Pons (tissue), 1 donor: ENCODE measurements around the gene KCNIP3.
"Not testable (repeated sequence)": the region's sequence is repeated elsewhere in the genome, so short reads cannot be mapped to it uniquely, and the experiment has no call there.

ENCODE experiments used
- DNase-seq: peaks from one replicate; pipeline ENCODE4 v3.0.0-alpha.2; 2016; ENCODE audit warnings: low spot score

Gene KCNIP3

GRCh38 chr2:95362486-95362885, 65.3 kb downstream of the KCNIP3 start:
- DNase-seq = no peak

GRCh38 chr2:95366514-95366913, 69.4 kb downstream of the KCNIP3 start:
- DNase-seq = no peak

DNA sequence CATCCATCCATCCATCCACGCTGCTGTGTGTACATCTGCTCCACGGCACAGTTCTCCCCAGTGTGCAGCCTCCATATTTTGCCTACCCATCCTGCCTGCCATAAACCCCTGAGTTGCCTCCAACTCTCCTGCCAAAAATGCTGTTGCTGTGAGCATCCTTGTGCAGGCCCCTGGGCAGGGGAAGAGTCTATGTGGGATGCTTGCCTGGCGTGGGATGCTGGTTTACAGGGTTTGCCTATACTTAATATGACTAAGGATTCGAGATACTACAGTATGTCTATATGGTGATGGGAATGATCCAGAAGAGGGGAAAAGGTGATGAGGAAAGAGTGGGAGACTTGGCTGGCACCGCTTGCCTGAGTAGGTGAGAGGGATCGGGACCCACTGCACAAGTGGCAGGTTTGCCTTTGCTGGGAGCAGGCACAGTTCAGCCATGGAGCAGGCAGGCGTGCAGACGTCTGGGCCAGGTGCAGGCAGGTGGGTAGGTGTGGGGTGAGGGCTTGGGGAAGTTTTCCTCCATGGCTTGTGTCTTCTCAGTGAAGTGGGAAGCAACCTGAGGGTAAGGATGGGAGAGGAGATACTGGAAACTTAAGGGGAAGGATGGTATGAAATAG, 75.2 kb downstream of the KCNIP3 start:
- DNase-seq = no peak

GRCh38 chr2:95372845-95373244, 75.7 kb downstream of the KCNIP3 start:
- no peak for DNase-seq

GRCh38 chr2:95374029-95374428, 76.9 kb downstream of the KCNIP3 start:
- no peak for DNase-seq

DNA sequence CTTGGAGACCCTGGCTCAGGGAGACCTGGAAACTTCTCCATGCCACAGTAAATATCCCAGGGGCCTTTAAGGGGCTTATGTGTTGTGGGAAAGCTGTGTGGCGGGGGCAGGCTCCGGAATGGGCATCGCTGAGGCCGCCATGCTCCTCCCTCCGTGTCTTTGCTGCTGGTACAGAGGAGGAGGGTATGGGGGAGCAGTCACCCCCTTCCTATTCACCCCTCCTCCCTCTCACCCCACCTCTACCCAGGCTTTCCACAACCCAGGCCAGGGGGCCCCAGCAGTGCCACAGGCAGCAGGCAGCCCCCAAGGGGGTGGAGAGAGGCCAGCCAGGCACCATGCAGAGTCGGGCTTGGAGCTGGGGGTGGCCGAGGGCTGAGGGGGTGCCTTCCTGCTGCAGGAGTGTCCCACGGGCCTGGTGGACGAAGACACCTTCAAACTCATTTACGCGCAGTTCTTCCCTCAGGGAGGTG, 77.3 kb downstream of the KCNIP3 start:
- DNase-seq = no peak

GRCh38 chr2:95374921-95375471, 77.8 kb downstream of the KCNIP3 start:
- DNase-seq = no peak

GRCh38 chr2:95375532-95376150, 78.5 kb downstream of the KCNIP3 start:
- no peak for DNase-seq

DNA sequence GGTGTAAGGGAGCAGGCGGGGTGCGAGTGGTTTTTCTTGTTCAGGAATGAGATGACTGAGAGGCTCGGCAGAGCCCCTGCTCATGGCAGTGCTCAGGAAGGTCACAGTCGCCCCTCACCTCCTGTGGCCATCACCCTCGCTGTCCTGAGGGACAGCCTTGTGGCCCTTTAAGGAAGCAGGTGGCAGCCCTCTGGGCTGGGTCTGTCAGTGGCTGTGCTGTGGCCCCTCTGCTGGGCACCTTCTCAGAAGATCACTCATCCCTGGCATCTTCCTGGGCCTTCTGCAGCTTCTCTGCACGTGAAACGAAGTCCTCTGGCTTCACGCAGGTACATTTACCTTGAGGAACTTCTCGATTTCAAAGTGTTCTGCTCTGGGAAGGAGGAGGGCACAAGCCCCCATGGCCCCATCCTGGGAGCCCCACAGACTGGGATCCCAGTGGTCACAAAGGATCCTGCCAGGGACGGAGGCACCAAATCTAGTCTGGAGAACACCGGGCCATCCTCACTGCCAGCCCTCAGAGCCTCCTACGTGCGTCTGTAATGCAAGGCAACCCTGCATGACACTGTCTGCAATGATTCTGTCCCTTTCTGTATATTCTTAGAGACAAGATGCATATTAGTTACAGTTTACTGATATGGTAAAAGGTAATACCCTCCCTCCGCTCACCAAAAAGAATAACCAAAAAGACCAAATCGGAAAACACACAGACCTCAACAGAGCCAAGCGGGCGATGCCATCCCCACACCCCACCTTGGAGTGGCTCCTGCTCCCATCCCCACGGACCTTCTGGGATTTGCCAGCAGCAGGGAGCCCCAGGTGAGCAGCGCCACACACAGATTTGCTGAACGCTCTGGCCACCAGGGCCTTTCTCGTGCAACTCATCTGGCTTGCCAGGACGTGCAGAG, 79.4 kb downstream of the KCNIP3 start:
- no peak for DNase-seq

DNA sequence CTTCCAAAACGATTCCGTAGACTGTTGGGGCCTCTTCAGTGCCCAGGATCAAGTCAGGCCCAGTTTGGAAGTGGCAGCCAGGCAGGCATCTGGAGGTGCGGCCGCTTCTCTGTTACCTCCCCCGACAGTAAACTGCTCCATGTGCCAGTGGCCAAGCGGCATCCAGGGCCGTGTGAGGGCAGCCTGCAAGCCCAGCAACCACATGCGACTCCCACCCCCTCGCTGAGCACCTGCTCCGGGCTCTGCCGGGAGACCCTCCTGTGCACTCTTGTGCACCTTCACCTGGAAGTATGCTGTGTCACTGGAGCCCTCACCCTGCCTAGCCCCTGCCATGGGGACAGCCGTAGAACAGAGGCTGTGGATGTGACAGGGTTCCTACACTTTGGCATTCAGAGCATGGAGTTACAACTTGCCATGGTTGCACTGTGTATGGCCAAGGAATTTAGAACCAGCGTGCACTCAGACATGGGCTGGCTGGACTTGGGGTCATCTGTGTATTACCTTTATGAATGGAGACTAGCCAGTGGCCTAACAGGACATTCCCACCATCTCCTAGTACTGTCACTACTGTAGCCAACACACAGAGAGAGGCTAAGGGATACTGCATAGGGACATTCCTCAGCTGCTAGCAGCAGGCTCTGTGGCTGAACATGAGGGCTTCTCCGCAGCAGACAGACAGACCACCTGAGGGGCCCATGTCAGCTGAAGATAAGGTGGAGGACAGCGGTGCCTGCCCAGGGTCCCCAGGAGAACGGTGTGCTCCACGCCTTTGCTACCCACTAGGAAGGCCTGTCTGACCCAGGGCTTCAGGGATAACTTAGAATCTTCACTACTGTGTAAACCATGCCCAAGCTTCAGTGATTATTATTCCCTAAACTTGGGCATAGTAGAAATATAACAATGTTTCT, 80.3 kb downstream of the KCNIP3 start:
- DNase-seq = no peak

- not testable (repeated sequence) for DNase-seq
These were observed 81.1 kb downstream of the KCNIP3 start for GRCh38 chr2:95378281-95378680.

DNA sequence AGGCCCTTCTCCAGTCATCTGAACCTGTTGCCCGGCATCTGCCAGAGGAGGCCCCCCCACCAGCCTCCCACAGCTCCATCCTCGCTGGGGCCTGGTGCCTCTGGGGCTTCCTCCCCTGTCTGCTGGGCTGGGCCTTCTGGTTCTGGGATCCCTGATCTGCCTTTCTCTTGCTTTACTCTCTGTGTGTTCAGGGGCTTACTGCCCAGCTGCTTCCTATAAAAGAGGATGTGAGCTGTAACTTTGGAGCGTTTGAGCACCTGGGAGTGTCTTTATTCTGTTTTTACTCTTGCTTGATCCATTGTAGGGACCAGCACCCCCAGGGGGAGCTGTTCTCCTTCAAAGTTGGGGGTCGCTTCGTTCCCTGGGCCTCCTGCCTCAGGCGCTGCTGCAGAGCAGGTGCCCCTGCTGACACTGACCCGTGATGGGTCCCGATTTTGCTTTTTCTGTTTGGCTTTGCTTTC, 82.3 kb downstream of the KCNIP3 start:
- no peak for DNase-seq

GRCh38 chr2:95380280-95380679, 83.1 kb downstream of the KCNIP3 start:
- no peak for DNase-seq

GRCh38 chr2:95380731-95381130, 83.6 kb downstream of the KCNIP3 start:
- no peak for DNase-seq

DNA sequence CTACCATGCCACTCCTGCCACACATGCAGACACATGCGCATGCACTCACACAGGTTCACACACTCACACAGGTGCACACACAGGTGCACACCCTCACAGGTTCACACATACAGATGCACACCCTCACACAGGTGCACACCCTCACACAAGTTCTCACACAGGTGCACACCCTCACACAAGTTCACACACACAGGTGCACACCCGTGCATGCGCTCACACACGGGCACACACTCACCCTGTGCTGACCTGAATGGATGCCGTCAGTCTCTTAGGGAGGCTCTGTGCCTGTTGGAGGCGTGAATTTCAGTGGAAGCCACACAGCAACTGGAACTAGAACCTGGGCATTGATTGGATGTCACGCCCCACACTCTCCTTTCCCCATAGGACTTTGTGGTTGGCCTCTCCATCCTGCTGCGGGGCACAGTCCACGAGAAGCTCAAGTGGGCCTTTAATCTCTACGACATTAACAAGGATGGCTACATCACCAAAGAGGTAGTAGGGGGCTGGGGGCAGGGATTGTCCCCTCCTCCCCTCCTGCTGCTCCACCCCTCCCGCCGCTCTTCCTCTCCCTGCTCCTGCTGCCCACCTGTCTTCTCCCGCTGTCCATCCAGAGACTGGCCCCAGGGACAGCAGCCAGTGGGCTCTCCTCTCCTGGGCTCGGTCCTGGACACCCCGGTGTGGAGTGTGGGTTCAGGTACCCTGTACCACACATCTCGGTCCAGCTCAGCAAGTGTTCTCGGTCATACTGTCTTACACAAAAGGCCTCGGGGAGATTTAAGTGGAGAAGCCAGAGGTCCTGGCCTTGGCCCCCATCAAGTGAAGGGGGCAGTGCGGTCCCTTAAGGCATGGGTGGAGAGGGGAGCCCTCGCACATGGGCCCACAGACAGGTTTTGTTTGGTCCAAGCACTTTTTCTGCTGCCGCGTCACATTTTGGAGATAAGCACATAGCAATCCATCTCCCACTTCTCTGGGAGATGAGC, 84.4 kb downstream of the KCNIP3 start:
- DNase-seq = no peak

- no peak for DNase-seq
These were observed 85.0 kb downstream of the KCNIP3 start for GRCh38 chr2:95382192-95382591.

DNA sequence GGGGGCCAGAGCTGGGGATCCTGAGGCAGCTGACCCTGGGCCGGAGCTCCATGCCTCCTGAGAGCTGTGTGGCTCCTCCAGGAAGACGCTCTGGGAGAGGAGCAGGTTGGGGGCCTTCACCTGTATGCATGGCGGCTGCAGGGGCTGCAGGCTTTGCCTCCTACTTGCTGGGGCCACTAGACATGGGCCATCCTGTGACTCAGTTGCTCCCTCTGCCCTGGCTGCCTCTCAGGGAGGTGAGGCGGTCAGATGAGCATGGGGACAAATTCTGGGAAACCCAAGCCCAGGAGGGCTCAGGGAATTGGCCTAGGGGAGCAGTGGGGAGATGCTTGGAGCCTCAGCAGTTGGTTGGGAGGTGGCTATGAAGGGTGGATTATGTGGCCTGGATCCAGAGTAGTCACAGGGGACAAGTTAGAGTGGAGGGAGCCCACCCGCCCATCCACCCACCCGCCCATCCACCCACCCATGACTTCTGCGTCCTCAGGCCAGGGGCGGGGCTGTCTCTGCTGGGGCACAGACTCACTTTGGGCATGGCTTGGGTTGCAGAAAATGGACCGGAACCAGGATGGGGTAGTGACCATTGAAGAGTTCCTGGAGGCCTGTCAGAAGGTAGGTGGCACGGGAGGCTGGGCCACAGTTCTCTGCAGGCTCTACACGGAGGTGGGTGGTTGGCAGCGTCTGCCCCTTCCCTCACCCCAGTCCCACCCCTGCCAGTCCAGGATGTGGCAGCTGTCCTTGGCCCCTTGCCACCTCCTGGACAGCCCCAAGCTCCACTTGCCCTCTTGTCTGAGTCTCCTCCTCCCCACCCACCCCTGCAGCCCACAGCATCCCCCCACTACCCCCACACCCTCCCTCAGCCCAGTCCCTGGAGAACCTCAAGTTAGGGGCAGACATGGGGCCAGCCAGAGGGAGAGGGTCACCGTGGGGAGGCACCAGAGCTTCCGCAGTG, 85.8 kb downstream of the KCNIP3 start:
- DNase-seq = no peak

DNA sequence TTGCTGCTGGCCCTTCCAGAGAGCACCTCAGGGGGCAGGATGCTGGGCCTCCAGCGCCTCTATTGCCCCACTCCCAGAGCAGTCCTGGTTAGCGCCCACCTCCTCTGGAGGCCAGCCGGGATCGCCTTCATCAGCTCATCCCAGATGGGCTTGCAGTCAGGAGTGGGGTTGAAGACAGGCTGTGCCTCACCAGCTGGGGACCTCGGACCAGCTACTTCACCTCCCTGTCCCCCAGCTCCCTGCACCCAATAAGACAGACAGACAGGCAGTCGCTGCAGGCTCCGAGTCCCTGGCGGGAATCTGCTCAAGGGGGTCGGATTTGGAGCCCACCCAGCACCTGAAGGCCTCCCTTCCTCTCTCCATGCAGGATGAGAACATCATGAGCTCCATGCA, 86.5 kb downstream of the KCNIP3 start:
- no peak for DNase-seq
